Tongue (tissue), 2 donors: Measurements from ENCODE around the gene NDUFB8. TPM values are rescaled to one million over a fixed set of nuclear protein-coding genes. Genes with fewer than 3 reads are reported as not detected.

ENCODE experiments used
- DNase-seq: peaks from one replicate; pipeline ENCODE4 v3.0.0-alpha.2; 2015
- total RNA-seq: library from RNA; depleted of rRNA; stranded (reverse); fragments of >200 nt; gene quantifications from one replicate; pipeline ENCODE4 v1.2.3, GENCODE V29; 2014

The NDUFB8 gene
- total RNA-seq, 1 donor from 2014 or later, result 80.8 TPM

GRCh38 chr10:100506596-100507356, 22.9 kb downstream of the NDUFB8 start:
- no peak for DNase-seq

- no peak for DNase-seq
These were observed 24.5 kb downstream of the NDUFB8 start for GRCh38 chr10:100505164-100505563.

- DNase-seq, result no peak
These were observed 25.6 kb downstream of the NDUFB8 start for GRCh38 chr10:100504096-100504495.

- DNase-seq, result no peak
These were observed 26.7 kb downstream of the NDUFB8 start for GRCh38 chr10:100502926-100503494.

GRCh38 chr10:100501423-100501822, 28.2 kb downstream of the NDUFB8 start:
- DNase-seq, result no peak

GRCh38 chr10:100498059-100498458, 31.6 kb downstream of the NDUFB8 start:
- no peak for DNase-seq

GRCh38 chr10:100496567-100496966, 33.1 kb downstream of the NDUFB8 start:
- DNase-seq, result no peak

- DNase-seq, result no peak
These were observed 39.1 kb downstream of the NDUFB8 start for GRCh38 chr10:100490531-100490930.

- DNase-seq, result no peak
These were observed 40.3 kb downstream of the NDUFB8 start for GRCh38 chr10:100489396-100489795.

GRCh38 chr10:100487529-100487928, 42.1 kb downstream of the NDUFB8 start:
- no peak for DNase-seq

GRCh38 chr10:100485801-100486495, 43.7 kb downstream of the NDUFB8 start:
- DNase-seq, result no peak

- no peak for DNase-seq
These were observed 44.3 kb downstream of the NDUFB8 start for GRCh38 chr10:100485366-100485765.

GRCh38 chr10:100483876-100484666, 45.6 kb downstream of the NDUFB8 start:
- no peak for DNase-seq

- DNase-seq, result no peak
These were observed 46.9 kb downstream of the NDUFB8 start for GRCh38 chr10:100482834-100483185.

- DNase-seq, result peak; percentile 79
These were observed 47.4 kb downstream of the NDUFB8 start for GRCh38 chr10:100482181-100482833.

- DNase-seq, result peak; percentile 93
These were observed 48.1 kb downstream of the NDUFB8 start for GRCh38 chr10:100481462-100482081.

GRCh38 chr10:100480002-100480401, 49.7 kb downstream of the NDUFB8 start:
- no peak for DNase-seq

- no peak for DNase-seq
These were observed 50.6 kb downstream of the NDUFB8 start for GRCh38 chr10:100479037-100479436.

- DNase-seq, result no peak
These were observed 51.7 kb downstream of the NDUFB8 start for GRCh38 chr10:100477970-100478369.
